ENCODE data around the gene RBM6. TPM values are rescaled to one million over a fixed set of nuclear protein-coding genes. Genes with fewer than 3 reads are reported as not detected.

Gene RBM6
- total and polyA plus RNA-seq, 9 of the 15 experiments (the other 6 are each of a cell fraction or from before 2014, with no cell fraction given): 19.9 to 82.2 (median 57.8) TPM

- Histone ChIP-seq H3K9me3 (replicated peaks; ENCODE audit: control insufficient read depth, insufficient read depth, low read depth, low read length) (no peaks in the 10 kb centered on the region), H2AFZ (ENCODE audit: low read depth, low read length) (no peak overlapping the region), H3K27me3 (ENCODE audit: control insufficient read depth in 2 of 2, insufficient read depth in 2 of 2, low read length in 2 of 2) (no peaks in the 10 kb centered on the region), H3K79me2 (ENCODE audit: control insufficient read depth, insufficient read depth, low read length) (no peaks in the 10 kb centered on the region), H3K4me1 (replicated peaks in 1 of 2; ENCODE audit: control insufficient read depth in 2 of 2, insufficient read depth in 2 of 2, low read length in 2 of 2) (no peaks in the 10 kb centered on the region; a peak in 1 of 5 replicates), H3K36me3 (ENCODE audit: control insufficient read depth, insufficient read depth, low read length) (peaks cover 58% of the 10 kb centered on the region; the same call in 2 of the 3 replicates), H3K4me2 (ENCODE audit: insufficient read depth, low read length) (no peak overlapping the region), H3K9me1 (ENCODE audit: control insufficient read depth, insufficient read depth, low read length) (no peaks in the 10 kb centered on the region), H3K9ac (ENCODE audit: insufficient read depth in 1 of 2, low read depth in 2 of 2, low read length in 2 of 2) (no peak overlapping the region), H3K4me3 (no peak overlapping the region), H4K20me1 (replicated peaks; ENCODE audit: control insufficient read depth, insufficient read depth, low read length) (no peaks in the 10 kb centered on the region), H3K27ac (ENCODE audit: extremely low read depth, low read depth, low read length) (no peak overlapping the region)
- CTCF ChIA-PET (ENCODE audit: low intra/inter-chr PET ratio): no interaction called here
- BruUV-seq (replicated peaks): no TSS peak
- intact Hi-C loops (cut with micrococcal nuclease): no loop called here
- in situ Hi-C loops (cut with MboI): no loop called here
- FAIRE-seq (no peak), ATAC-seq (no peak), DNase-seq (ENCODE audit: extremely low read depth in 1 of 4, low spot score in 3 of 4) (no peak)
- POLR2A ChIA-PET: interaction anchor here (0.5 kb wide), 1 partner anchor 42 kb away, joined by 3 read pairs; no protein-coding TSS in a partner anchor
- peak; percentile 69 for TF ChIP-seq MAFG (tag; conservative IDR thresholded peaks at IDR 0.05)
- TF ChIP-seq, protein P1, sequence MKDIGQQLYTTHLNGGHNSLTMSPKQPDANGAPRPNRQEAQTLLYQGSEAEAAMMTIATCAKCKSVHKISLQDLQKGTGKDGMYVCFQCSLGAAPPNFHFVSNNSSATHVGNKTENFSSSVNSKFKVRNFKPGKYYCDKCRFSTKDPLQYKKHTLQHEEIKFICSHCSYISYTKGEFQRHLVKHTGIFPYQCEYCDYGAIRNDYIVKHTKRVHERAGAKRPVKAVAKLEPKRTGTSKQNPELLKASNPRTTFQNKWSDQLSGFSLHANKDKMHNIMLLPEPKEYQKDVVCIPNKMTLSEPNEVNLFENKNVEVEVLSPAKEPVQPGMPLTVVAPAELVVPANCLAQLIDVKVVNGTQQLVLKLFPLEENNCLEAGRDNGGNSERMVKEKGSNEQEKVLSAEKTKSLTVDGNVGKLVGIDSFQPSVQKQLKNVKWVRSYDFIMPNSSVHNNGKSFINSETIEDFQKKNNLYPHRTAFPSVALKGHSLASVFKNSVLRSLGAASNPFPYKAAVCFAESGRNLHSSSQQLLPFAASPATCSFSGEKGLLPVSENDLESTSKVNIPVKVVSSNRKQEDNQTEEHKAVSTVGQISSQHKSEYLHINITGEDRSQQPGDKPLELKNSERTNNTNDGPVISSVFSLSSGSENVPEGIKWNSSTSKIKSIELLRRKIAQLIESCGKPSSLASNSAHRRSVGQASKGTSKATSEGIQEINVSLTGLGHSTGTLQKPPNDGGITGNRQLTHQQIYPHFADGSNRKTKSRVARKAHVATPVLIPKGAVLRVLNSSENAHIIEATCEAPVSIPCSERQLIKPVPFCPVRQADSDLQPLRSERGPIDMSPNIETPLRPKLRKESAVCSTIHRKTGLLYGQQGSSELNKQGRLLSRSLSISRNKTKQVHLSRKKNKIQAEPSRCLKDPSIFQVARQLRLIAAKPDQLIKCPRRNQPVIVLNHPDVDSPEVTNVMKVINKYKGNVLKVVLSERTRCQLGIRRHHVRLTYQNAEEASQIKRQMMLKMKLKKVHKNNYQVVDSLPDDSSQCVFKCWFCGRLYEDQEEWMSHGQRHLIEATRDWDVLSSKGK (CRISPR knock-in tag; IDR thresholded peaks at IDR 0.05): no peak
- TF ChIP-seq C11orf30 (IDR thresholded peaks at IDR 0.05; ENCODE audit: low read depth): peak; percentile 55
- TF ChIP-seq ZNF316 (IDR thresholded peaks at IDR 0.05): peak; percentile 72
- TF ChIP-seq MAFF (IDR thresholded peaks at IDR 0.05; ENCODE audit: low read length): peak; percentile 53; the same call in 1 of the 2 replicates
- peak; percentile 51; the same call in 1 of the 2 replicates for TF ChIP-seq NFE2L1 (tag; IDR thresholded peaks at IDR 0.05; ENCODE audit: borderline replicate concordance, low read depth)
- TF ChIP-seq DACH1 (IDR thresholded peaks at IDR 0.05; ENCODE audit: partially characterized antibody): peak; percentile 28
- TF ChIP-seq MAFK (IDR thresholded peaks at IDR 0.05; ENCODE audit: low read length): 0 out of 2 replicates have a peak, but pooled peaks have one; percentile 10
- TF ChIP-seq, protein P2, sequence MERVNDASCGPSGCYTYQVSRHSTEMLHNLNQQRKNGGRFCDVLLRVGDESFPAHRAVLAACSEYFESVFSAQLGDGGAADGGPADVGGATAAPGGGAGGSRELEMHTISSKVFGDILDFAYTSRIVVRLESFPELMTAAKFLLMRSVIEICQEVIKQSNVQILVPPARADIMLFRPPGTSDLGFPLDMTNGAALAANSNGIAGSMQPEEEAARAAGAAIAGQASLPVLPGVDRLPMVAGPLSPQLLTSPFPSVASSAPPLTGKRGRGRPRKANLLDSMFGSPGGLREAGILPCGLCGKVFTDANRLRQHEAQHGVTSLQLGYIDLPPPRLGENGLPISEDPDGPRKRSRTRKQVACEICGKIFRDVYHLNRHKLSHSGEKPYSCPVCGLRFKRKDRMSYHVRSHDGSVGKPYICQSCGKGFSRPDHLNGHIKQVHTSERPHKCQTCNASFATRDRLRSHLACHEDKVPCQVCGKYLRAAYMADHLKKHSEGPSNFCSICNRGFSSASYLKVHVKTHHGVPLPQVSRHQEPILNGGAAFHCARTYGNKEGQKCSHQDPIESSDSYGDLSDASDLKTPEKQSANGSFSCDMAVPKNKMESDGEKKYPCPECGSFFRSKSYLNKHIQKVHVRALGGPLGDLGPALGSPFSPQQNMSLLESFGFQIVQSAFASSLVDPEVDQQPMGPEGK (CRISPR knock-in tag; IDR thresholded peaks at IDR 0.05; ENCODE audit: borderline replicate concordance): no peak
- no peak for TF ChIP-seq ZBTB26 (CRISPR knock-in tag; IDR thresholded peaks at IDR 0.05)
Measured at GRCh38 chr3:50050361-50050760, 110.4 kb downstream of the RBM6 start.
